ENCODE data around the gene TBATA. TPM values are rescaled to one million over a fixed set of nuclear protein-coding genes. Genes with fewer than 3 reads are reported as not detected.

TBATA gene
- total RNA-seq, 1 experiment from 2014 or later: not detected

- Histone ChIP-seq H3K4me1 (ENCODE audit: insufficient read depth, low read length, poor library complexity, severe bottlenecking) (no peaks in the 10 kb centered on the region), H3K4me3 (ENCODE audit: low read depth, low read length, poor library complexity, severe bottlenecking) (no peak overlapping the region), H3K9me3 (ENCODE audit: low read depth, low read length, poor library complexity, severe bottlenecking) (no peaks in the 10 kb centered on the region), H3K27me3 (replicated peaks; ENCODE audit: insufficient read depth, low read depth, low read length, poor library complexity) (no peaks in the 10 kb centered on the region), H3K27ac (ENCODE audit: low read depth, low read length, poor library complexity, severe bottlenecking) (no peak overlapping the region), H3K36me3 (ENCODE audit: insufficient read depth, low read length, poor library complexity, severe bottlenecking) (no peaks in the 10 kb centered on the region)
- POLR2A ChIA-PET (ENCODE audit: low non-redundant PET): no interaction called here
- TF ChIP-seq EZH2 (IDR thresholded peaks at IDR 0.05; ENCODE audit: borderline replicate concordance, low read depth, low read length, poor library complexity, severe bottlenecking) (no peak), CTCF (conservative IDR thresholded peaks at IDR 0.05; ENCODE audit: low read depth, low read length) (no peak)
- DNase-seq (ENCODE audit: low spot score): no peak
- no TSS peak for BruUV-seq (replicated peaks)
- CTCF ChIA-PET: no interaction called here
- intact Hi-C loops (cut with micrococcal nuclease; ENCODE audit: unreplicated experiment): no loop called here
Measured at GRCh38 chr10:70776455-70777005, 8.6 kb downstream of the TBATA start.

DNA sequence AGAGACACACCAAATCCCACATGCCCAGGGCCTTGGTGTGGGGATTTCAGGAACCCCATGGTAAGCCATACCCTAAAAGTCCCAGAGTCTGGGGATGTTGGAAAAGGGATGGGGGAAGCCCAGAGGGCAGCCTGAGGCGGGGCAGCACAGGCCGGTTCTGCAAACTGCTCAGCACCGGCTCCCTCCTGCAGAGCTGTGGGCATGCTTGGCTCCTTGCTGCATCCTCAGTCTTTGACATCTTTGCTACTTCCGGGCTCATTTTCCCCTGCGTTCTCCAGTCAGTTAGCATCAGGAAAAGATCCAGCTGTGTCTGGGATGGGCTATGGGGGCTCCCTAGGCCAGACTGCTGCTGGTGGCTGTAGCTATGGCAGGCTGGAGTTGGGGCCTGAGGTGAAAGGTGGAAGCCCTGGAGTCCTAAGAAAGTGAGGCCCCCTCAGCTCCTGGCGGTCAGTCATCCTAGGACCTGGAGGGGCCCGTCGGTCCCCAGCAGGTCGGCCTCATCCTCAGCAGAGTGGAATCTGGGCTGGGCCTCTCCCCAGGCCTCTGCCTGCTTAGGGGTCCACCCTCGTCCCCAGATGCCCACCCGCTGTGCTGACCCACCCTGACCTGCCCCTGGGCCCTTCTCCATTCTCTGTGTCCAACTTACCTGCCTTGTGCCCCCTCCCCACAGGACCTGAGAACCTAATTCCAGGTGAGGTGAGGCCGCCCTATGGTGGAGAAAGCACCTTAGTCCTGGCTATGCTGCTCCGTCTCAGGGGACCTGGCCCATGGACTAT is 9.3 kb downstream of the TBATA start:
- no peaks in the 10 kb centered on the region for H3K9me3 ChIP-seq (ENCODE audit: low read depth, low read length, poor library complexity, severe bottlenecking)
- no peak for DNase-seq (ENCODE audit: low spot score)
- no peaks in the 10 kb centered on the region for H3K36me3 ChIP-seq (ENCODE audit: insufficient read depth, low read length, poor library complexity, severe bottlenecking)
- CTCF ChIA-PET: no interaction called here
- H3K27ac ChIP-seq (ENCODE audit: low read depth, low read length, poor library complexity, severe bottlenecking): no peak overlapping the region
- TF ChIP-seq CTCF (conservative IDR thresholded peaks at IDR 0.05; ENCODE audit: low read depth, low read length) (no peak), EZH2 (IDR thresholded peaks at IDR 0.05; ENCODE audit: borderline replicate concordance, low read depth, low read length, poor library complexity, severe bottlenecking) (no peak)
- no peak overlapping the region for H3K4me3 ChIP-seq (ENCODE audit: low read depth, low read length, poor library complexity, severe bottlenecking)
- POLR2A ChIA-PET (ENCODE audit: low non-redundant PET): no interaction called here
- no TSS peak for BruUV-seq (replicated peaks)
- intact Hi-C loops (cut with micrococcal nuclease; ENCODE audit: unreplicated experiment): no loop called here
- H3K27me3 ChIP-seq (replicated peaks; ENCODE audit: insufficient read depth, low read depth, low read length, poor library complexity): no peaks in the 10 kb centered on the region
- H3K4me1 ChIP-seq (ENCODE audit: insufficient read depth, low read length, poor library complexity, severe bottlenecking): no peaks in the 10 kb centered on the region

- Histone ChIP-seq H3K9me3 (ENCODE audit: low read depth, low read length, poor library complexity, severe bottlenecking) (no peaks in the 10 kb centered on the region), H3K27ac (ENCODE audit: low read depth, low read length, poor library complexity, severe bottlenecking) (no peak overlapping the region), H3K4me1 (ENCODE audit: insufficient read depth, low read length, poor library complexity, severe bottlenecking) (no peaks in the 10 kb centered on the region), H3K27me3 (replicated peaks; ENCODE audit: insufficient read depth, low read depth, low read length, poor library complexity) (no peaks in the 10 kb centered on the region), H3K4me3 (ENCODE audit: low read depth, low read length, poor library complexity, severe bottlenecking) (no peak overlapping the region), H3K36me3 (ENCODE audit: insufficient read depth, low read length, poor library complexity, severe bottlenecking) (no peaks in the 10 kb centered on the region)
- no peak for DNase-seq (ENCODE audit: low spot score)
- CTCF ChIA-PET: no interaction called here
- BruUV-seq (replicated peaks): no TSS peak
- intact Hi-C loops (cut with micrococcal nuclease; ENCODE audit: unreplicated experiment): no loop called here
- TF ChIP-seq CTCF (conservative IDR thresholded peaks at IDR 0.05; ENCODE audit: low read depth, low read length): no peak
- TF ChIP-seq EZH2 (IDR thresholded peaks at IDR 0.05; ENCODE audit: borderline replicate concordance, low read depth, low read length, poor library complexity, severe bottlenecking): no peak
- POLR2A ChIA-PET (ENCODE audit: low non-redundant PET): no interaction called here
Measured at GRCh38 chr10:70774810-70775678, 10.1 kb downstream of the TBATA start.
